ENCODE data around the gene OR4F6. TPM values are rescaled to one million over a fixed set of nuclear protein-coding genes. Genes with fewer than 3 reads are reported as not detected.

The OR4F6 gene
- total RNA-seq, 4 donors from 2014 or later, result not detected

DNA sequence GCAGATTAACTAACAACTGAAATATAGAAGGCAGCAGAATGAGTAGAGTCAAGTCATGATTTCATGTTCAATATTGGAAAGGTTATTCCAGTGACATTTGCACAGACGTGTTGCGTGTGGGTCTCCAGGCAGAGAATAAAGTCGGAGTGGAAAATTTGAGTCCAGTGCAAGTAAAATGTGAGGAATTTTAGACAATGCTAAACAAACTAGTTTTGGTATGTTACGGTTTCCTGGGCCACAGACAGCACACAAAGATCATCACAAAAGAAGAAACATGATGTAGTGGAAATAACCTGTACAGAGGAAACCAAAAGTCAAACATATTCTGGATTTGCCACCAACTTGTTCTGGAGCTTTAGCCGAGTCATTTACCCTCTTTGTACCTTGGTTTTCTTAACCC, 367 bp downstream of the OR4F6 start:
- TF ChIP-seq, protein P1, sequence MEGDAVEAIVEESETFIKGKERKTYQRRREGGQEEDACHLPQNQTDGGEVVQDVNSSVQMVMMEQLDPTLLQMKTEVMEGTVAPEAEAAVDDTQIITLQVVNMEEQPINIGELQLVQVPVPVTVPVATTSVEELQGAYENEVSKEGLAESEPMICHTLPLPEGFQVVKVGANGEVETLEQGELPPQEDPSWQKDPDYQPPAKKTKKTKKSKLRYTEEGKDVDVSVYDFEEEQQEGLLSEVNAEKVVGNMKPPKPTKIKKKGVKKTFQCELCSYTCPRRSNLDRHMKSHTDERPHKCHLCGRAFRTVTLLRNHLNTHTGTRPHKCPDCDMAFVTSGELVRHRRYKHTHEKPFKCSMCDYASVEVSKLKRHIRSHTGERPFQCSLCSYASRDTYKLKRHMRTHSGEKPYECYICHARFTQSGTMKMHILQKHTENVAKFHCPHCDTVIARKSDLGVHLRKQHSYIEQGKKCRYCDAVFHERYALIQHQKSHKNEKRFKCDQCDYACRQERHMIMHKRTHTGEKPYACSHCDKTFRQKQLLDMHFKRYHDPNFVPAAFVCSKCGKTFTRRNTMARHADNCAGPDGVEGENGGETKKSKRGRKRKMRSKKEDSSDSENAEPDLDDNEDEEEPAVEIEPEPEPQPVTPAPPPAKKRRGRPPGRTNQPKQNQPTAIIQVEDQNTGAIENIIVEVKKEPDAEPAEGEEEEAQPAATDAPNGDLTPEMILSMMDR (IDR thresholded peaks at IDR 0.05), result no peak
- DNase-seq (ENCODE audit: low spot score) (no peak), ATAC-seq (ENCODE audit: low FRiP score) (no peak)

DNA sequence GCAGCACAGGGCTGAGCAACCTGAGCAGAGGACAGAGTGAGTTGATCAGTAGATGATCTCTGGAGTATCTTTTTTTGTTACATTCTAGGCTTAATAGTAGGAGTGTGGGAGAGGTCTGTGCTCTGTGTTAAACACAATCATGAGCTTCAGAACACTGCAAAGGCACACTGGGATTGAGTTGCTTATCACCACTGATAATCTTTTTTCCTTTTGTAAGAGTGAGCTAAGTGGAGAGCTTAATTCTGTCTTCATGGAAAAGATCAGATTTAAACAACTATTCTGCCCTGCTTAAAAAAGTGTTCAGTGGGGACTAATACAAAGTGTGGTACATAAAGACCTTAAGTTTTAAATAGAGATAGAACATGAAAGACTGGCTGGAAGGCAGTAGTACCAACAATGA, 1.1 kb downstream of the OR4F6 start:
- TF ChIP-seq, protein P1 (IDR thresholded peaks at IDR 0.05), result no peak
- DNase-seq (ENCODE audit: low spot score) (no peak), ATAC-seq (ENCODE audit: low FRiP score) (no peak)

DNA sequence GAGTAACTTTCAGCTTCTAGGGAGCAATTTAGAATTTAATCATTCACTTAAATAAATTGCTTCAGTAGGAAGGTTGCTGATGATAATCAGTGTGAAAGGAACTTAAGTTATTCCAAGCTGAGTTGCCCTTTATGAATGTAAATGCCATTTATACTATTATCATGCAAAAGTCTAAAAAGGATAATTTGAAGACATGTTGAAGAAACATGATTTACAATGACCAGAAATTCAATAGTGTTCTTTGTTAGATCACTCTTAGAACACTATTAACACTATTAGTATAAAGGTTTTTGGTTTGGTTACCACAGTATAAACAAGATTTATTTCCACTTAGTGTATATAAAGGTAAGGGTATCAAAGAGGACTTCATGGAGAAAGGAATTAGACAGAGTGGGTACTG, 1.6 kb downstream of the OR4F6 start:
- ATAC-seq (ENCODE audit: low FRiP score) (no peak), DNase-seq (ENCODE audit: low spot score) (no peak)
- TF ChIP-seq, protein P1 (IDR thresholded peaks at IDR 0.05), result no peak

DNA sequence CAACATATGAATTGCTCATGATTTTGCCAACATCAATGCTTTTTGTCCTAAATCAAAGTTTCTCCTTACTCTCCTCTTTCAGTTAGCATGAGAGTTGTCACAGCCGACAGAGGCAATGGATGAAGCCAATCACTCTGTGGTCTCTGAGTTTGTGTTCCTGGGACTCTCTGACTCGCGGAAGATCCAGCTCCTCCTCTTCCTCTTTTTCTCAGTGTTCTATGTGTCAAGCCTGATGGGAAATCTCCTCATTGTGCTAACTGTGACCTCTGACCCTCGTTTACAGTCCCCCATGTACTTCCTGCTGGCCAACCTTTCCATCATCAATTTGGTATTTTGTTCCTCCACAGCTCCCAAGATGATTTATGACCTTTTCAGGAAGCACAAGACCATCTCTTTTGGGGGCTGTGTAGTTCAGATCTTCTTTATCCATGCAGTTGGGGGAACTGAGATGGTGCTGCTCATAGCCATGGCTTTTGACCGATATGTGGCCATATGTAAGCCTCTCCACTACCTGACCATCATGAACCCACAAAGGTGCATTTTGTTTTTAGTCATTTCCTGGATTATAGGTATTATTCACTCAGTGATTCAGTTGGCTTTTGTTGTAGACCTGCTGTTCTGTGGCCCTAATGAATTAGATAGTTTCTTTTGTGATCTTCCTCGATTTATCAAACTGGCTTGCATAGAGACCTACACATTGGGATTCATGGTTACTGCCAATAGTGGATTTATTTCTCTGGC, 2.5 kb downstream of the OR4F6 start:
- TF ChIP-seq, protein P1 (IDR thresholded peaks at IDR 0.05), result no peak
- ATAC-seq (ENCODE audit: low FRiP score) (no peak), DNase-seq (ENCODE audit: low spot score) (no peak)

DNA sequence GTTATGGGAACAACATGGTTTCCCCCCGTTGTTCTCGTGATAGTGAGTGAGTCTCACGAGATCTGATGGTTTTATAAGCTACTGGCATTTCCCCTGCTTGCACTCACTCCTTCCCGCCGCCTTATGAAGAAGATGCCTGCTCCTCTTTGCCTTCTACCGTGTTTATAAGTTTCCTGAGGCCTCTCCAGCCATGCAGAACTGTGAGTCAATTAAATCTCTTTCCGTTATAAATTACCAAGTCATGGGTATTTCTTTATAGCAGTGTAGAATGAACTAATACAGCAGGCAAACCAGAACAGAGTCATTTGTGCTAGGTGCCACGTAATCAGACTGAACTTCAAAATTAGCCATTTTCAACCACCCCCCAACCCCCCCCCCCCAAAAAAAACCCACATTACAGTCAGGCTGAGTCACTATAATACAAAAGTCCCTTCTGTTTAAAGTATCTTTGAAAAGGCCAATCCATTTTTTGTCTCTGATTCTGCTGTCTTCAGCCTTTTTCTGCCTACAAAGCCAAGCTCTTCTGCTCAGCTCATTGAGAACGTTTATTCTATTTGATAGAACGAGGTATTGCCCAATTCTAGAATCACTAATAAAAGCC, 4.1 kb downstream of the OR4F6 start:
- TF ChIP-seq, protein P1 (IDR thresholded peaks at IDR 0.05), result no peak
- DNase-seq (ENCODE audit: low spot score) (no peak), ATAC-seq (ENCODE audit: low FRiP score) (no peak)

DNA sequence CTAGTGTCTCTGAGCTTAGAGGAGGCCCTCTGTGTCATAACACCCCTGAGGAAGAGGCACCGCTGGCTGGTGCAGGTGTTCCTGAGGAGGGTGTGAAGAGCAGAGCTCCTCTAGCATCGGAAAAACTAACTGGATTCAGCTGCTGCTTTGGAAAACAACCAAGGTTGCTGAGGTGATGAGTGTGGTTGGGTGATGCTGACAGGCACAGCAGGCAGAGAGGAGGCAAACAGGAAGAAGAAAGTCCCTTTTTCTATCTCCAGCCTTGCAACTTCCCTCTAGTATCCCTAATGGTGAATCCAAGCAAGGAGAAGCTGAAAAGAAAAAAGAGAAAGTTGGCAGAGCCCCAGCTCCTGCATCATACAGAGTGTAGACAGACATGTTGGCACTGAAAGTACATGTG, 4.9 kb downstream of the OR4F6 start:
- ATAC-seq (ENCODE audit: low FRiP score) (no peak), DNase-seq (ENCODE audit: low spot score) (no peak)
- TF ChIP-seq, protein P1 (IDR thresholded peaks at IDR 0.05), result no peak

DNA sequence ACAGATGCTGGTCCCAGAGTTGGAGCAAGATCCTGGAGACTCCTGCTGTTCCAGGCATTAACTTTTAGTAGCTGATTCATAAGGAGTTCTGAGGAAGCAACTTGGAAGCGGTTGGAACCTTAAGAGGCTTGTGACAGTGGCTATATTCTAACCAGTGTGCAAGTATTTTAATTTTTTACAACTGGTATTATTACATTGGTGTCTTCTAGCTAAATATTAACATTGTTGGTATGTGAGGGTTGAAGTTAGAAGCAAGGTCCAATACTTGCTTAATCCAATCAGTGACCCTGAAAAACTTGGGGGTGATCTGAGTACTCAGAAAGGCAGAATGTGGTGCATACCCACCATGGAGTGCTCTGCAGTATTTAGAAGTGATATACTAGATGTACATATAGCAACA, 7.1 kb downstream of the OR4F6 start:
- no peak for DNase-seq (ENCODE audit: low spot score)
- no peak for ATAC-seq (ENCODE audit: low FRiP score)
- TF ChIP-seq, protein P1 (IDR thresholded peaks at IDR 0.05), result no peak
